Epithelial cell of proximal tubule (primary cell): ENCODE measurements around the gene SEH1L. TPM values are rescaled to one million over a fixed set of nuclear protein-coding genes. Genes with fewer than 3 reads are reported as not detected.
"Not testable (repeated sequence)": the region's sequence is repeated elsewhere in the genome, so short reads cannot be mapped to it uniquely, and the experiment has no call there.

ENCODE experiments used
- DNase-seq: peaks from one replicate; pipeline ENCODE4 v3.0.0-alpha.2; 2011; ENCODE audit warnings: low read depth
- H3K4me3 ChIP-seq: 2 replicates; pipeline ENCODE4 v1.5.1; 2011; ENCODE audit warnings: low read depth, mild to moderate bottlenecking, low read length
- CTCF ChIP-seq: conservative IDR thresholded peaks from 2 replicates; pipeline ENCODE4 v1.5.1; 2012; ENCODE audit warnings: low read depth, mild to moderate bottlenecking, low read length
- total RNA-seq: library from RNA; depleted of rRNA; stranded (reverse); fragments of >200 nt; gene quantifications from 2 replicates; pipeline ENCODE4 v1.2.3, GENCODE V29; 2015

SEH1L gene
- total RNA-seq, 1 donor from 2014 or later: 23.1 TPM

- no peak for DNase-seq
- no peak overlapping the region for H3K4me3 ChIP-seq
- TF ChIP-seq CTCF: no peak
These were observed 47.6 kb downstream of the SEH1L start for GRCh38 chr18:12995424-12995823.

GRCh38 chr18:12995952-12996477, 48.2 kb downstream of the SEH1L start:
- no peak for TF ChIP-seq CTCF
- no peak overlapping the region for H3K4me3 ChIP-seq
- no peak for DNase-seq

GRCh38 chr18:12996661-12997292, 49.0 kb downstream of the SEH1L start:
- DNase-seq: no peak
- H3K4me3 ChIP-seq: no peak overlapping the region
- no peak for TF ChIP-seq CTCF

- not testable (repeated sequence) for DNase-seq, H3K4me3 ChIP-seq
These were observed 49.5 kb downstream of the SEH1L start for GRCh38 chr18:12997330-12997729.

- no peak for TF ChIP-seq CTCF
- no peak for DNase-seq
- H3K4me3 ChIP-seq: no peak overlapping the region
These were observed 50.7 kb downstream of the SEH1L start for GRCh38 chr18:12998332-12999060.

GRCh38 chr18:13003466-13003896, 55.7 kb downstream of the SEH1L start:
- H3K4me3 ChIP-seq: no peak overlapping the region
- no peak for DNase-seq
- peak; percentile 61 for TF ChIP-seq CTCF

GRCh38 chr18:13004396-13004795, 56.6 kb downstream of the SEH1L start:
- no peak for TF ChIP-seq CTCF
- no peak overlapping the region for H3K4me3 ChIP-seq
- DNase-seq: no peak
